Measurements from ENCODE around the gene DDX41.
"Not testable (repeated sequence)": the region's sequence is repeated elsewhere in the genome, so short reads cannot be mapped to it uniquely, and the experiment has no call there.

DDX41 gene

DNA sequence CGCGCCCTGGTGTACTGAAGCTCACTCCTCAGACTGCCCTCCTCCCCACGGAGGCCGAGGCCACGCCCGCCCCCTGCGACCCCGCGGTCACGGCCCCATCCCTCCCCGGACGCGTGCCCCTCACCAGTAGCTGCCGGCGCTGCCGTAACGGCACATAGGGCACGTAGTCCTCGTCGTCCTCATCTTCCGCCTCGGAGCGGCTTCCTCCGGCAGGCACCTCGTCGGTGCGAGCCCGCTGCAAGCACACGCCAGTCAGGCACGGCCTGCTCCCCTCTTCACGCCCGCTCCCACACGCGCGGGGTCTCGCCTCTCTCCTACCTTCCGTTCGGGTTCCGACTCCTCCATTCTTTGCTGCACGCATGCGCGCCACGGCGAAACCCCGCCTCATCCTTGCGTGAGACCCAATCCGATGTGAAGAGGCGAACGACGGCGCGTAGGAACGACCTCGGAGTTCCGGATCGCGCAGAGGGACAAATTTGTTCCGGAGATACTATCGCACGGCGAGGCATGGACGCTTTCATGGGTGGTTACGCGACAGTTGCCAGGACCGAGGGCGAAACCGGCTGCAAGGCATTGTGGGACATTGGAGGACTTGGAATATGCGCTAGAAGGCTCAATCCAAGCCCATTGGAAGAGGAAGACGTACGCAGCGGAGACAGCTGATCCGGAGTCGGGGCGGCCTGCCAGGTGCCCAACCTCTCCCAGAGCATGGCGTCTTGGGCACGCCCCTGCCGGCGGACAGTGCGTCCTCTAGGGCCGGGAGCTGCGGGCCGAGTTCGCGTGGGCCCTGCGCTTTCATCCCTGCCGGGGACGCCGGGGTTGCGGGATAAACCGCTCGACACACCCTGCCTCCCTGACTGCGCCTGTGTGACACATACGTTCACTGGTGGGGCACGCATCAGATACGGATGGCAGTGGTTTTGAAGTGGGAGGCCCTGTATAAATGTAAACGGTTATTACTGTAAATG, at the start of gene DDX41:
DDX41 (minus strand) TSS at position 361 of the 968 bp plus-strand sequence; CDS start at position 345, 16 bp downstream.
- DNase-seq (ENCODE audit: low read depth): peak; percentile 93

DNA sequence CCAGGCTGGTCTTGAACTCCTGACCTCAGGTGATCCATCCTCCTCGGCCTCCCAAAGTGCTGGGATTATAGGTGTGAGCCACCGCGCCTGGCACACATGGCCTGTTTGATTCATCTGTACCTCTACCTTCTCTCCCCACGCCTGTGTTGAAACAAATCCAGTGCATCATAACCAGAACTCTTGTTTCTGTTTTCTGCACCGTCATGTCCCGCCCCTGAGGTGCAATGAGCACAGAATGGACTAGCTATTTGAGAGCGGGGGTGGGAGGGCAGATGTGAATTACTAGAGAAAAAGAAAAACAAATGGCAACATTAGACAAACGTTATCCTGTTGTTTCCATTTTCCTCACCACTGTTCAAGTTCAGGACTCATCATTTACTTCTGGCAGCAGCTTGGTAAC, 48.3 kb upstream of the DDX41 start:
- DNase-seq (ENCODE audit: low read depth): no peak

DNA sequence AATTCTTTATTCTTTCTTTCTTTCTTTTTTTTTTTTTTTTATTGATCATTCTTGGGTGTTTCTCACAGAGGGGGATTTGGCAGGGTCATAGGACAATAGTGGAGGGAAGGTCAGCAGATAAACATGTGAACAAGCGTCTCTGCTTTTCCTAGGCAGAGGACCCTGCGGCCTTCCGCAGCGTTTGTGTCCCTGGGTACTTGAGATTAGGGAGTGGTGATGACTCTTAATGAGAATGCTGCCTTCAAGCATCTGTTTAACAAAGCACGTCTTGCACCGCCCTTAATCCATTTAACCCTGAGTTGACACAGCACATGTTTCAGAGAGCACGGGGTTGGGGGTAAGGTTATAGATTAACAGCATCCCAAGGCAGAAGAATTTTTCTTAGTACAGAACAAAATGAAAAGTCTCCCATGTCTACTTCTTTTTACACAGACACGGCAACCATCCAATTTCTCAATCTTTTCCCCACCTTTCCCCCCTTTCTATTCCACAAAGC, 42.7 kb upstream of the DDX41 start:
- DNase-seq (ENCODE audit: low read depth): not testable (repeated sequence)

DNA sequence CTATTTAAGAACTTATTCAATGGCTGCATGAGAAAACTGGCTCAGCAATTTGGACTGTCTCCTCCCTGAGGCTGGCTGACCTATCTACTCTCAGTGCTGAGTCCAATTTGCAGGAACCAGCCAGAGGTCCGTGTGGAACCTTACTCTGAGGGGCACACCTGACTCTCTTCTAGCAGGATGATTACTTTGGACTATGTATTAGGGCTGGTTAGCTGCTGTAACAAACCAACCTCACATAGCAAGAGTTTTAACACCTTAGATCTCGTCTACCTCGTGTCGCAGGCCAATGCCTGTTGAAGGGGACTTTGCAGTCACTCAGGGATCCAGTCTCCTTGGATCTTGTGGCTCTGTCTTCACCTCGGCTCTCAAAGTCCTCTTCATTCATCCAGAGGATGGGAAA, 41.0 kb upstream of the DDX41 start:
- DNase-seq (ENCODE audit: low read depth): no peak

DNA sequence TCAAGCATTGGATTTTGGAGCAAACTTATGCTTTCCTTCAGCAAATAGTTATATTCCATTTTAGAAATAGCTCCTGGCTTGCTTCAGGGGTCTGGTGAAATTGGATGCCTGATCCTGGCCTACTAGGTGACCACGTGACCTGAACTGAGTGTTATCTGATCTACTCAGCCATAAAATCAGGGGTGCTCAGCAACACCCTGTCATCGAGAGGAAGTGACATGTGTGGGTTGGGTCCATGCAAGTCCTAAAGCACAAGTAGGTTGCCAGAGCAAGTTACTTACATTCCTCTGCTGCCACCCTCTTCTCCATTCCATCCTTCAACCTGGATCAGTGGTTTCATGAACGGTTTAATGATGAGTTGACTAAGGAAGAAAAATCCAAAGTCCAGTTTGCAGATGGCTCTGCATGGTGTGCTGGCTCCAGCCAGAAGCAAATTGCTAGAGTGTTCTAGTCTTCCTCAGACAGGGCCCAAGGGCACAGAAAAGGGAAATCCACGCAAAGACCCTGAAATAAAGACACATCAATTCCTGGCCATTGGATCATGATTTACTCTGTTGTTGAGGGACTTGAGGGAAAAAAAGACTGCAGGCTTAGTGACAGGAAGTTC, 40.4 kb upstream of the DDX41 start:
- no peak for DNase-seq (ENCODE audit: low read depth)

DNA sequence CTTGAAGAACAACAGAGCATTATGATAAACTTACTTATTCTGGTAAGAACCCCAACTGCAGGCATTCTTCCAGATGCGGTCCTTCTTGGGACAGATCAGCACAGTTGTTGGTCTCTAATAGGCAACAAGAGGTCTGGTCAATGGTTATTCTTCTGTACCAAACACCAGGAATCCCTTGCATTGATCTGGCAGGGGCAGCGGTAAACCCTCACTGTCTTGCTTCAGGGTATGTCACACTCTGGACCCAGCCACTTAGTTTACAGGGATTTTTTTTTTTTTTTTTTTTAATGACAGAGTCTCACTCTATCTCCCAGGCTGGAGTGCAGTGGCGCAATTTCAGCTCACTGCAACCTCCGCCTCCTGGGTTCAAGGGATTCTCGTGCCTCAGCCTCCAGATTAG, 38.9 kb upstream of the DDX41 start:
- no peak for DNase-seq (ENCODE audit: low read depth)

DNA sequence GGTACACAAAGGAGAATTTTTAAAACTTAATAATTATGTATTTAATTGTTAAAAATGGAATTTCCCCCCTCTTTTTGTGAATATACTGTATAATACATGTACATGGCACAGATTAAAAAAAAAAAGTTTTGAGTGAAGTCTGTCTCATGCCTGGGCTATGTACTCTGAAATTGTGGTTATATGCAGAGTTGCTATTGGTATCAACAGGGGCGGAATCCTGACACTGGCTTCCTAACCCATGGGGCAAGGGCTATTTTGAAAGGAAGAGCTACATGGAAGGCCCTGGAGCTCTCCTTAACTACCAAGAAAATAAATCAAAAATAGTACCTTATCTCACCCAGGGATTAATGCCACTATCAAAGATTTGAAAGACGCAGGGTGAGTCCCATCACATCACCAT, 38.5 kb upstream of the DDX41 start:
- no peak for DNase-seq (ENCODE audit: low read depth)

DNA sequence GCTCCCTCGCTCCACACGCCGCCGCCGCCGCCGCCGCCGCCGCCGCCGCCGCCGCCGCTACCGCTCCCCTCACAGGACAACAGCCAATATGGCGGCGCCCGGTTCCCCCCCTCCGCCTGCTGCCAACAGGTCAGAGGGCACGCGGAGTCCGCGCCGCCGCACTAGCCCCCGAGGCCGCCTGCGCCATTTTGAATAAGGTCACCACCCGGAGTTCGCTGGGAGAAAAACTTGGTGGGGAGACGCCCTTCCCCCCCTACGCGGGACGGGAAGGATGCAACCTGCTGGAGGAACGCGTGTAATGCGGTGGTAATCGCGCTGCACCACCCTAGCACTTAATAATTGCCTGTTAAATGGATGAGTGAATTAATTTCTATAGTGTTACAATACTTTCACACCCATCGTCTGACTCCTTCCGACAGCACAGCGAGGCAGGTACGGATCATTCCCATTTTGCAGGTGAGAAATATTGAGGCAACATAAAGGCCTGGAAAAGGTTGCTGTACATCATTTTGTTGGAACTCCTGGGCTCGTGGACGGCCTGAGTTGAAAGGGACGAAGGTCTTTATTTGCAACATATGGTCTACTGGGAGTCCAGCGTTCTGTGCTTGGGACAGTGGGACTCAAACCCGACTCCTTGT, 37.8 kb upstream of the DDX41 start, which contains the start of gene FAM193B:
FAM193B (minus strand) TSS at position 90 of the 638 bp plus-strand sequence. CDS start 105 bp downstream, outside the sequence.
- peak; percentile 38 for DNase-seq (ENCODE audit: low read depth)

DNA sequence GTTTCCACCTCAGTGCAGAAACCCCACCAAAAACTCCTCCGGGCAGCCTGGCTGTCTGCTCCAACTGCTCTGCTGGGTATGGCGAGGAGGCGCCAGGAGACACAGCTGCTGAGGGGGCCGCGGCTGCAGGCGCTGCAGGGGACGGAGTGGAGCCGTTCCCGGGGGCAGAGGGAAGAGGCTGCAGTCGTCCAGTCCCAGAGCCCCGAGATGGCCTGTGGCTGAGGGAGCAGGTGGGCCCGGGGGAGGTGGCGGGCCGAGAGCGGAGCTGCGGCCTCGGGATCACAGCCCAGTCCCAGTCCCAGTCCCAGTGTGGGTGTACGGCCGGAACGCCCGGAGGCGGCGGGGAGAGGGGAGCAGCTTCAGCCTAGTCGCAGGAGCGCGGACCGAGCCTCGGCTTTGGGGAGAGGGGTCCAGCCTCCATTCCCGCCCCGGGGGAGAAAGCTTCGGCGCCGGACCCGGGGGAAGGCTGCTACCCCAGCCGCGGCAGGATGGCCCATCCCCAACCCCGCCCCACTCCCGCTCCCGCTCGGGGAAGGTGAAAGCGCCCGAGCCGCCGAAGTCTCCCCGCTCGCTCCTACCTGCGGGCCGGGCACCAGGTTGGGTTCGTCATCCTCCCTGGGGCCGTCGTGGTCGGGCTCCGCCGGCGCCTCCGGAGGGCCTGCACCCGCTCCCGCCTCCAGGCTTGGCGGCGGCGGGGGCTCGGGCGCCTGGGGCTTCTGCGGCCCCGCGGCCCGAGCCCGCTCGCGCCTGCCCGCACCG, 37.1 kb upstream of the DDX41 start:
- no peak for DNase-seq (ENCODE audit: low read depth)

DNA sequence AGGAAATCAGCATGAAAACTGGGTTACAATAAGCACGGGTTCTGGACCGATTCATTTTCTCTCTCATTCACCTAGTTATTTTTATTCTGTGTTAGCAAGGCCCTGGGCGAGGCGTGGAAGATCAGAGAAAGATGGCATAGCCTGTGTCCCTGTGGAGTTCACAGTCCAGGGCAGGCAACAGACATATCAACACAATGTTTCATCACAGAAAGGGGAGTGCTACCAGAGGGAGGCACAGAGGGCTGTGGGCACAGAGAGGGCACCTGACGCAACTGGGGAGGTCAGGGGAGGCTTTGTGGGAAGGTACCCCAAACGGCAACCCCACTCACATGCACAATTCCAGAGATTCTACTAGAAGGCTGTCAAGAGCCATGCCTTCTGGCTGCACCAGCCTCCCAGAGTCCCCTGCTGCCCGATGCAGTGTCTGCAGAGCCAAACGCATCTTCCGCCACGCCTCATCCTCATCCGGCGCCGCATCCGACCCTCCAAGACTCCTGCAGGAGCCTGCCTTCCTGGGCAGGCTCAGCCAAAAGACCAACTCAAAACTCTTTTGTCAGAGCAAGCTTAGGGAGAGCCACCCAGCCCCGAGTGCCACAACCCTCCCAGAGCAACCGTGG, 36.2 kb upstream of the DDX41 start:
- DNase-seq (ENCODE audit: low read depth): no peak

DNA sequence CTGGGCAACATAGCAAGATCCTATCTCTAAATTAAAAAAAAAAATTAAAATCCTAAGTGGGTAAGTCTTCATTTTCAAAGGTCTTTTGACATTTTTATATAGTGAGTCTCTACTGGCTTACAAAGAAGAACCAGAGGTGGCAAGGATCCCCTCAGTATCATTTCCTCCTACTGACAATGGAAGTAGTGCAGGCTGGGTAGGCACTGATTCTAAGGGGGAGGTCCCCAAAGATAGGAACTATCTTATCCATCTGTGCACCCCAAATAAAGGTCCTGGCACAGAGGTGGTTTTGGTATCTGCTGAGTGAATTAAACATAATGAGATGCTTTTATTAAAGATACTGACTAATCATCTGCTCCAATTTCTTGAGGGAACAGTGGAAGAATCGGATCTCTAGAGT, 33.4 kb upstream of the DDX41 start:
- no peak for DNase-seq (ENCODE audit: low read depth)

DNA sequence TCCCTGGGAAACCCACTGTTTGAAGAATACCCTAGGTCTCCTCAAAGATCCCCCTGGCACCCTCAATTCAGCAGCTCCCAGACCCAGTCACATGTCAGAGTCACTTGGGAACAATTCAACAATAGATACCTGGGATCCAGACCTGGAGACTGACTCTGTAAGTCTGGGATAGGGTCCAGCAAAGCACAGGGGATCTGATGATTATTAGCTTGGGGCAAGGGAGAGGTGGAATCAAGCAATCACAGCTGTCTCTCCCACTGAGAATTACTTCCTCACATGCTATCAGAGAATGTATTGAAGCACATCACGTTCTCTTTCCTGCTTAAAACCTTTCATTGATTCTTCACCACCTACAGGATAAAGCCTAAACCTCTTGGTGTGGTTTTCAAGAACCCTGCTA, 31.7 kb upstream of the DDX41 start:
- DNase-seq (ENCODE audit: low read depth): no peak

DNA sequence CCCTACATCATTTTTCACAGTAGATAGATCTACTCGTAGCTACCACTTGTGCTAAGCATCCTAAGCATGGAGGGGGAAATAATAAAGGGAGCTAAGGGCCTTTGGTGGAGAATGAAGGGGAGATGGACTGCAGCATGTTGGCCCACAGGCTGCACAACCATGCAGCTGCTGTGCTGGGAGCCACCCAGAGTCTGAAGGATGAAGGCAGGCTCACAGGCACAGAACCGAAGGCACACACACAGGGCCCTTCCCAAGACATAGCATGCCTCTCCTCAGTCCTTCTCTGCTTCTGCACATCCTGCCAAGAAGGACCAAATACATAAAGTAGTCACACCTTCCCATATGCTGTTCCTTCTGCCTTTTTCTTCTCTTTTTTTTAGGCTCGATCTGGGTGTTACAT, 31.0 kb upstream of the DDX41 start:
- DNase-seq (ENCODE audit: low read depth): no peak

DNA sequence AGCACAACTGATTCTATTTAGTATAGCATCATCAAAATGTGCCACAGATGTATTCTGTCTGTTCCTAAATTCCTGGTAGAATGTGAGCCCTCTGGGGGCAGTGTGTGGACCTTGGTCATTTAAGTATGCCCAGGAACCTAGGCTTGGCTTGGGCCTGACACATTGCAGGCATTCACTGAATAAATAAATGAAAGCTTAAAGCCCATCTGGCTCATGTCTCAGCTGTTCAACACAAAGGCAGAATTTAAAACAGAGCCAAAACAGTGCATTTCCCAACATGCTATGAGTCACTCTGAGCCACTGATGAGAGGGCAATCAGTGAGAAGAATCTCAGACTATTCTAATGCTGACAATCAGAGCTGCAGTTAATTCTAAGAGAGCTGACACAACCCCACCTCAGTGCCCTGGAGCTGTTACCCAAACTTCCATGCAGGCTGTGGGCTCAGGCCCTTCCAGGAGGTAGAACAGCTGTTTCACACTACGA, 29.5 kb upstream of the DDX41 start:
- DNase-seq (ENCODE audit: low read depth): peak; percentile 93

DNA sequence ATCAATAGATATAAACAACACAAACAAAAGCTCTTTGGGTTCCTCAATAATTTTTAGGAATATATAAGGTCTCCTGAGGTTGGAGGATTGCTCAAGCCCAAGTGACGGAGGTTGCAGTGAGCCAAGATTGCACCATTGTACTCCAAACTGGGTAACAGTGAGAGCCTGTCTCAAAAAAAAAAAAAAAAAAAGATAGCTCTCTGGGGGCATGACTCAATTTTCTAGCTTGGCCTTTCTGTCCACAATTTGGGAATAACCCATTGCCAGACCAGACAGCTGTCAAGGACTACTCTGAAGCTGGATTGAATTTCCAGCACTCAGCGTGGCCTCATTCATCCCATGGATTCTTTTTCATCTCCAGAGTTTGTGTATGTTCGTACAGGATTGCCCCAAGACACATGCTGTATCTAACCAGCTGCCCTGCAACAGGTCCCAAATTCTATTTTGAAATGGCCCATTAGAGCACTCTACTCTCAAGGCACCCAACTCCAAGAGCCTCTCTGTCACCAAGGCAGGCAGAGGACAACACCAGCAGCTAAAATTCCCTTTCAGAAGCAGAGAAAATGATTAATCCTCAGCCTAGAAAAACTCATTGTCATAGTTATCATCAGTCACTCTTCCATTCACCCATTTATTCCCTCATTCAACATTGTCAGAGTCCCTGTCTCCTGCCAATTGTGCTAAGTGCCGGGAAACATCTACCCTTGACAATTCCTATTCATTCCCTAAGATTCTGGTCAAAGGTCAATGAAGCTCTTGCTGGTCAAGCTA, 28.9 kb upstream of the DDX41 start:
- peak; percentile 64 for DNase-seq (ENCODE audit: low read depth)

DNA sequence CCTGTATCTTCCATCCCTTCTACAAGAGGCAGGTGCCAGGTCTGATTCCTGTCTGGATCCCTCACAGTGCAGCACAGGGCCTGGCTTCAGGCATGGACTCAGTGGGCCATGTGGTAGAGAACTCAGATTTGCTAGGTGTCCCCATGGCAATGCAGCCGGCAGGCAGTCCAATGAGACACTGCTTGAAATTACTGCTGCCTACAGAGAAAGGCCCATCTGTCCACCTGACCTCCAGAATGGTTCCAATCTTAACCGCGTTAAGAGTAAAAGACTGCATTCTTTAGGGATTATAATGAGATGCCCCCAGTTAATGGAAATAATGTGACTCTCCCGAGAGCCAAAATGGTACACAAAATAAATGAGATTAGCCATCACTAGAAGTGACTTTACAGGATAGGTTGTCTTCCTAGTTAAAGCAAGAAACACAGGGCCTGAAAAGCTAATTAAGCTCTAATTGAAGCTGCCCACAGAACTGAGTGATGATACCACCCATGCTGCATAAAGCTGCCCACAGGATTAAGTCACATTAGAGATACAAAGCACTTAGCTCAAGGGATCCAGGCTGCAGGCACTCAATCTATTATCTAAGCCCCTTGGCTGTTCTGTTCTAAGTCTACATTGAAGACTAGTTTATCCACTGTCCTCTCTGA, 26.2 kb upstream of the DDX41 start:
- no peak for DNase-seq (ENCODE audit: low read depth)

DNA sequence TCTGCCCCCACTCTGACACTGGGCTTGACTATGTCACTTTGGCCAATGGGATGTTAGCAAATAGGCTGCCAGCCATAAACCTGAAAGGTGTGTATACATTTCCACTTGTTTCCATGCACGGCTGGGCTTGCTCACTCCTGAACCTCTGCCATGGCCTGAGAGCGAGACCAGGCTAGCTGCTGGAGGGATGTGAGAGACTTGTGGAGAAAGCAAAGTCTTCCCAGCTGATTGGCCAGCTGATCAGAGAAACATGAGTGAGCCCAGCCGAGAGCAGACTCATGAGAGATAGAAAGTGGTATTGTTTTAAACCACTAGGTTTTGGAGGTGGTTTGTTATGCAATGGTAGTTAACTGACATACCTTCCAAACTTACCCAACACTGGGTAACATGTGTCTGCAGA, 23.7 kb upstream of the DDX41 start:
- DNase-seq (ENCODE audit: low read depth): no peak

DNA sequence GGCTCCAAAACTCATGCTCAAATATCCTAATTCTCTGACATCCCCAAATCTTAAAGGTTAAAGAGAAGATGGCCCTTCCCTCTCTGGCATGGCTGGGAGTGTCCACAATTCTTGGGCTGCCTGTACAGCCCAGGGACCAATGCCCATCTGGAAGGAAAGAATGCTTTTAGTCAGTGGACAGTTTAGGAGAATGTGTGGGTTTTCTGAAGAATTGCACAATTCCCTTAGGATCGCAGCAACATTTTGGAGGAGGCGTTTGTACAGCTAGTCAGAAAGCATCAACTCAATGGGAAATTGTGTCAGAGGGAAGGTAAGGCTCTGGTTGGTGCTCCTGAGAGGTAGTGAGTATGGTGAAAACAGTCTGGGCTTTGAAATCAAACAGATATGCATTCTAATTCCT, 22.6 kb upstream of the DDX41 start:
- no peak for DNase-seq (ENCODE audit: low read depth)

DNA sequence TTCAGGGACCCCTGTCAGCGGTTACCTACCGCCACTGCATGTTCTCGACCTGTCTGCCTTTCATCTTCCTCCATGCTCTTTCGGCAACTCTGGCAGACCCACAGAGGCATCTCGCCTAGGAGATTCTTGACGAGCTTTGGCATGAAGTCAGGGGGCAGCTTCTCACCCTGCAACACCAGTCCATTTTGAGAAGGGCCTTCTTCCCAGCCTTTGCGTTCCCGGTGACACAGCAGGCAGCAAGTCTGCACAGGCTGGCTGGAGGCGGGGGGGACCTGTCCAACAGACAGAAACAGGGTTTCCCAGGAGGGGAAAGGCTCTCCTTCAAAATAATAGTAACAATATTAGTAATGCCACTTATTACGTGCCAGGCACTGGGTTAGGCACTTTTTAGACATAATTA, 22.1 kb upstream of the DDX41 start:
- DNase-seq (ENCODE audit: low read depth): no peak
